Glutamatergic neuron (in vitro differentiated cells): ENCODE data around the gene LRRC4. TPM values are rescaled to one million over a fixed set of nuclear protein-coding genes. Genes with fewer than 3 reads are reported as not detected.

ENCODE experiments used
- DNase-seq: peaks from one replicate; pipeline ENCODE4 v3.0.0; 2022
- H3K27ac Mint-ChIP-seq: one replicate; pipeline ENCODE4 v1.8.0; 2020; ENCODE audit warnings: mild to moderate bottlenecking, mixed read lengths, inconsistent platforms; ENCODE audit not compliant: unreplicated experiment
- H3K27me3 Mint-ChIP-seq: one replicate; pipeline ENCODE4 v1.8.0; 2020; ENCODE audit warnings: mild to moderate bottlenecking, moderate library complexity, mixed read lengths, inconsistent platforms; ENCODE audit not compliant: unreplicated experiment
- H3K36me3 Mint-ChIP-seq: one replicate; pipeline ENCODE4 v1.8.0; 2020; ENCODE audit warnings: mild to moderate bottlenecking, mixed read lengths, inconsistent platforms; ENCODE audit not compliant: unreplicated experiment
- H3K4me1 Mint-ChIP-seq: one replicate; pipeline ENCODE4 v1.8.0; 2020; ENCODE audit warnings: mild to moderate bottlenecking, low read depth, mixed read lengths, inconsistent platforms; ENCODE audit not compliant: unreplicated experiment
- H3K4me3 Mint-ChIP-seq: one replicate; pipeline ENCODE4 v1.8.0; 2020; ENCODE audit warnings: mild to moderate bottlenecking, mixed read lengths, inconsistent platforms; ENCODE audit not compliant: unreplicated experiment
- H3K9me3 Mint-ChIP-seq: one replicate; pipeline ENCODE4 v1.8.0; 2020; ENCODE audit warnings: mild to moderate bottlenecking, moderate library complexity, mixed read lengths, inconsistent platforms; ENCODE audit not compliant: unreplicated experiment
- total RNA-seq: library from RNA; stranded (reverse); fragmentation: NEBNext Ultra II Directional; extraction: Animal tissue kit (Norgen Biotek cat#: 25700); gene quantifications from one replicate; pipeline ENCODE4 v1.2.1, GENCODE V29; 2021; ENCODE audit not compliant: unreplicated experiment
- TF ChIP-seq, protein P1 (sequence below): fragments of 200-600 bp; sonication (generic); IDR thresholded peaks from one replicate; pipeline ENCODE4 v1.5.0; 2021; ENCODE audit not compliant: partially characterized antibody, unreplicated experiment

LRRC4 gene
- total RNA-seq, 1 donor from 2014 or later = 60.0 TPM

DNA sequence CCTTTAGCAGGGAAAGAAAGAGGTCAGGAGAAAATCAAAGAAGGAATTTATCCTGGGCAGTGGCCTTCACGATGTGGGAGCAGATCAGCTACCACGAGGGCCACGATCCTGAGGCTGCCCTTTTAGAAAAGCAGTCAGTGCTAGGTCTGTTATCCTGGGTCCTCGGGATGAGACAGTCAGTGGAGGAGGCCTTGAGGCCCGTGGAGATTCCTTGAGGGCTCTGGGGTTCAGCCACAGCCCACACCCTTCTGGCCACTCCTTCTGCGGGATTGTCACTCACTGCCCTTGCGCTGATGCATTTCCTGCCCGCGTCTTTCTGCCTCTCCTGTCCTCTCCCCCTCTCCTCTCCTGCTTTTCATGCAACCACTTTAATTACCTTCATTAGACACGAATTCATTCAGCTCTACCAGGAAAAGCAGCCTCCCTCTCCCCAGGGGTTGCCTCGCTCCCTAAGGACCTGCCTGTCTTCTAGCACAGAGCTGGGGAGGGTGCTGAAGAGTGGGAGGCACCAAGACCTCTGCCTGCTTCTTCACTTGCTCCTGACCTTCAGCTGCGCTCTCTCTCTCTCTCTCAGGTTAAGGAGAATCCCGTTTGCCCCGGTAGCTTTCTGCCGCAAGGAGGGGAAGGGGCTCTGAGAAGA is 42.6 kb upstream of the LRRC4 start:
- Mint-ChIP-seq H3K27me3 (peaks cover 5% of the 10 kb centered on the region), H3K4me1 (peaks cover 19% of the 10 kb centered on the region), H3K27ac (no peak overlapping the region), H3K9me3 (peaks cover 4% of the 10 kb centered on the region), H3K4me3 (no peak overlapping the region), H3K36me3 (no peaks in the 10 kb centered on the region)
- DNase-seq = no peak
- TF ChIP-seq, protein P1, sequence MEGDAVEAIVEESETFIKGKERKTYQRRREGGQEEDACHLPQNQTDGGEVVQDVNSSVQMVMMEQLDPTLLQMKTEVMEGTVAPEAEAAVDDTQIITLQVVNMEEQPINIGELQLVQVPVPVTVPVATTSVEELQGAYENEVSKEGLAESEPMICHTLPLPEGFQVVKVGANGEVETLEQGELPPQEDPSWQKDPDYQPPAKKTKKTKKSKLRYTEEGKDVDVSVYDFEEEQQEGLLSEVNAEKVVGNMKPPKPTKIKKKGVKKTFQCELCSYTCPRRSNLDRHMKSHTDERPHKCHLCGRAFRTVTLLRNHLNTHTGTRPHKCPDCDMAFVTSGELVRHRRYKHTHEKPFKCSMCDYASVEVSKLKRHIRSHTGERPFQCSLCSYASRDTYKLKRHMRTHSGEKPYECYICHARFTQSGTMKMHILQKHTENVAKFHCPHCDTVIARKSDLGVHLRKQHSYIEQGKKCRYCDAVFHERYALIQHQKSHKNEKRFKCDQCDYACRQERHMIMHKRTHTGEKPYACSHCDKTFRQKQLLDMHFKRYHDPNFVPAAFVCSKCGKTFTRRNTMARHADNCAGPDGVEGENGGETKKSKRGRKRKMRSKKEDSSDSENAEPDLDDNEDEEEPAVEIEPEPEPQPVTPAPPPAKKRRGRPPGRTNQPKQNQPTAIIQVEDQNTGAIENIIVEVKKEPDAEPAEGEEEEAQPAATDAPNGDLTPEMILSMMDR = no peak

DNA sequence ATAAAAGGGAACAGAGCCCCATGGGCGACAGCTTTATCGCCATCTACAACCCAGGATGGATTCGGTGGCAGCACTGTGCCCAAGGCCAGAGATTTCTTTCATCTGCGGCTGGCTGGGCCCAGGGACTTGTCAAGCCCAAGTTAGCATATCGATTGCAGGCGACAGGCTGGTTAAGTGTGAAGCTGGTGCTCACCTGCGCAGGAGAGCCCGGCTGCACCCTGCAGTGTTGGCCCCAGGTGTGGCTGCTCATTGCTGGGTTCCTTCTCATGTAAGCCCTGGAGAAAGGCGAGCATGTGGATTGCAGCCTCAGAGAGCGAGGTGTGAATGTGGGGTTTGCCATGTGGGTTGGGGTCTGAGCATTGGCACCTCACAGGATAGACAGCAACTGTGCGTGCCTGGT is 40.6 kb upstream of the LRRC4 start:
- no peaks in the 10 kb centered on the region for H3K36me3 Mint-ChIP-seq
- H3K4me1 Mint-ChIP-seq = peaks cover 26% of the 10 kb centered on the region
- H3K4me3 Mint-ChIP-seq = no peak overlapping the region
- DNase-seq = no peak
- H3K9me3 Mint-ChIP-seq = peaks cover 7% of the 10 kb centered on the region
- TF ChIP-seq, protein P1 = no peak
- H3K27me3 Mint-ChIP-seq = peaks cover 5% of the 10 kb centered on the region
- H3K27ac Mint-ChIP-seq = no peak overlapping the region

DNA sequence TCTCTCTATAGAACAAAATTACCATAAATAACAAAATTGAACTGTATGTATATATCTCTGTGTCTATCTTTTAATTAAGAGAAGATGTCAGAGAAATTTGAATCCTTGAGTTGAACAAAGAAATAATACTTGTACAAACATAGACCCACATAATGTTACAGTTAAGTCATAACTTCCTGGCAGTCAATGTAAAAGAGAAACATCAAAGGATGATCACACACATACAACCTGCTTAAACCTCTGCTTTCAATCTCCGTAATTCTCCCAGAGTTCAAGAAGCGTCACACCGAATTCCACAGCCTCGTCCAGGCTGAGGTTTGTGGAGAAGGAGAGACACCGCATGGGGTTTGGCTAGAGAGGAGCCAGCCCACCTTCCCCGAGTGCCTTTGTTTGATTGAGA is 40.1 kb upstream of the LRRC4 start:
- TF ChIP-seq, protein P1 = no peak
- Mint-ChIP-seq H3K27me3 (peaks cover 5% of the 10 kb centered on the region), H3K4me1 (peaks cover 29% of the 10 kb centered on the region), H3K4me3 (no peak overlapping the region), H3K27ac (no peak overlapping the region), H3K9me3 (peaks cover 7% of the 10 kb centered on the region), H3K36me3 (no peaks in the 10 kb centered on the region)
- no peak for DNase-seq

DNA sequence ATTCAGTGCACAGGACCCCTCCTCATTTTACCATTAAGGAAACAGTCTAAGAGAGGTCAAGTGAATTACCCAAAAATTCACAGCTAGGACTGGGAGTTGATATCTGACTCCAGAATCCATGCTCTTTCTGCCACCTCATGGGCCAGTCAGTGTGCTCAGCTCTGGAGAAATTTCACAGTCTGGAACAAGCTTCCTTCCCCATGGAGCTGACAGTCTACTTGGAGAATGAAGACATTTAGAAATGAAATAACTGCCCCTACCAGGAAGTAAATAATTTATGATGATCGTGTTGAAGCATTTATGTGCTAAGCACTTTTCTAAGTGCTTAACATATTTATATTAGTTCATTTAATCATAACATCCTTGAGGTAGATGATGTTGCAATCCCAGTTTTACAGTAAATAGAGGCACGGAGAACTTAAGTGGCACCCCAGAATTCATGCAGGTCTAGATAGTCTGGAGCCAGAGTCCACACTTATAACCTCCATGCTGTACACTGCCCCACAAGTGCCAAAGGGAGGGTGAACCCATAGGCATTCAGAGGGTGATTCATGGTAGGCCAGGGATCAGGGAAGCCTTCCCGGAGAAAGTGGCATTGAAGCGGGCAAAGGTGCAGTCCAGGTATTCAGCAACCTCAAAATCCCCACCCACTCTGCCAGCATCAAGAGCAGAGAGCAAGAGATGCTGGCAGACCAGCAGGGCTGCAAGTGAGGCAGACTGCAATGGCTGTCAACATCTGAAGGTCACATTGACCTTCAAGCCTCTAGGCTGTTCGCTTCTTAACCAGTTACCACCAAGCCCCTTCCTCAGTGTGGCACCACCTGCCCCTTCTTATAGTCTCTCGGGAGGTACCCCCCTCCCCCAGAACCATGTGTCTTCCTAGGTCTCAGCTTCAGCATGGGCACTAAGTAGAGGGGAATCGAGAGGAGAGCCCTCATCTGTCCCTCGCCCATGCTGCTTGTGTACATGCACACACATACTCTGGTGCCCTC is 38.4 kb upstream of the LRRC4 start:
- H3K27me3 Mint-ChIP-seq = peaks cover 4% of the 10 kb centered on the region
- DNase-seq = no peak
- H3K36me3 Mint-ChIP-seq = no peaks in the 10 kb centered on the region
- H3K4me3 Mint-ChIP-seq = no peak overlapping the region
- H3K27ac Mint-ChIP-seq = no peak overlapping the region
- TF ChIP-seq, protein P1 = no peak
- H3K4me1 Mint-ChIP-seq = peaks cover 37% of the 10 kb centered on the region
- H3K9me3 Mint-ChIP-seq = peaks cover 16% of the 10 kb centered on the region

DNA sequence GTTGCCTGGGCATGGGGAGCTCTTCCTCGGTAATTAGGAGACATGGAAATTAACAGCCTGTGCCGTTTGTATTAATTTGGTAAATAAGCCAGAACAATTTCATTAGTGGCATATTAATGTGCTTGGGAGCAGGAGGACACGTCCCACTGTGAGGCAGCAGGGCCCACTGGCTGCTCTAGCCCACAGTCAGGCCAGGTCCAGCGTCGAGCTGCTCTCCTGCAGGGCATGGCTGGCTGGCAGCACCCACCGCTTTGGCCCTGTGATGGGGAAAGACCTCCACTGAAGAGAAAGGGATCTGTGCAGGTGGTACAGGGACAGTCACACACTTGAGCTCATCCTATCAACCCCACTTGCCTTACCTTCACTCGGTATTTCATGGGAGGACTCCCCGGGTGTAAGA is 37.5 kb upstream of the LRRC4 start:
- Mint-ChIP-seq H3K27me3 (peaks cover 4% of the 10 kb centered on the region), H3K9me3 (peaks cover 17% of the 10 kb centered on the region), H3K36me3 (no peaks in the 10 kb centered on the region), H3K4me1 (peaks cover 36% of the 10 kb centered on the region), H3K4me3 (no peak overlapping the region), H3K27ac (no peak overlapping the region)
- no peak for DNase-seq
- TF ChIP-seq, protein P1 = no peak
